GM19240 (cell line): Measurements from ENCODE around the gene CNNM4.
A peak's percentile ranks its signal among the peaks of the same experiment; 100 is the strongest.

ENCODE experiments used
- DNase-seq: peaks from one replicate; pipeline ENCODE4 v3.0.0; 2011; ENCODE audit warnings: low spot score; ENCODE audit not compliant: insufficient read length

Gene CNNM4

DNA sequence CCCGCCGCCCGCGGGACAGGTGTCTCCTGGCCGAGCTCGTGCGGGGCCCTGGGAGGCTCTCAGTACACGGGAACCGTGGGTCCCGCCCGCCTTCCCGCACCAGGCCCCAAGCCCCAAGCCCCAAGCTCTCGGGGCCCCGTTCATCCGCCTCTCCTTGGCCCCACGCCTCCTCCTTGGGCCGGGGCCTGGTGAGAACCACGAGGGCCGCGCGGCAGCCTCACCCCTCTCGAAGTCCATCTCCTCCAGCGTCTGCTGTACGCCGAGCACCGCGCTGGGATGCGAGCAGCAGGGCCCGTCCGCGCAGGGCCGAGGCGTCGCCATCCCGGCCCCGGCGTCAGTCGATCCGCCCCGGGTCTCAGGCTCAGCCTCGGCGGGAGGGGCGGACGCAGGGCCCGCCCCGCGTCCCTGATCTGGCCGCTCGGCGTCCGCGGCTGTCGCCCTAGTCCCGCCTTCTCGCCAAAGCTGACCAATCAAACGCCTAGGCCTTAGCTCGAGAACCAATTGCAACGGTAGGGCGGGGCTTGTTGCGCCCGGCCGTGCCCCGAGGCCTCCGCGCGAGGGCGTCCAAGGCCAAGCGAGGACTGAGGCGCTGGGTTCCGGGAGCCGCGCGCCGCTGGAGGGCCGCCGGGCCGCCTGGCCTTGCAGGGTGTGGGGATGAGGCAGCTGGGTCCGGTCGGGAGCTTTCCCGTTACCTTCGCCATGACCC lies 97.1 kb downstream of the CNNM4 start, which contains the start of gene ANKRD39:
Gene ANKRD39 (minus strand): TSS at position 350 of the 706 bp plus-strand sequence. CDS start 29 bp downstream, at position 321.
- peak; percentile 99 for DNase-seq

DNA sequence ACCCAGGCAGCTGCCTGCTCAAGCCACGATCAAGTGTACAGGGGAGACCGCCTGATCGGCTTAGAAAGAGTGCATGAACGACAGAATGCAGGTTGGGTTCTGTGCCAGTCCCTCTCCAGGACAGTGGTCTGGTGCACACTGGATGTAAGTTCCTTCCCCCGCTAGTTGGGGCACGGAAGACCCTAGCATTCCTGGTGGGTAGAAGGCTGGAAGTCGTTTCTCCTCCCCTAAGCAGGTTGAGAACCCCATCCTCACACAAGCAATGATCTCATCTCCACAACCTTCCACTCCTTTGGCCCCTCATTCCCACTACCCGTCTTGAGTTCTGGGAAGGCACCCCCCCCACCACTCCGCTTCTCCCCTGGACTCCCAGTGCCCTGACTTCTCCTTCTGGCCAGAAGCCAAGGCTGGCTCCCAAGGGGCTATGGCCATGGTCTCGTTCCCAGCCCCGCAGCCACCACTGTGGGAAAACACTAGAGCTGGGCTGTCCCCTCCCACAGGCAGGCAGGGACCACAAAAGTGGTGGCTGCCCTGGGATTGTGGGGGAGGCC lies 98.5 kb downstream of the CNNM4 start:
- no peak for DNase-seq

DNA sequence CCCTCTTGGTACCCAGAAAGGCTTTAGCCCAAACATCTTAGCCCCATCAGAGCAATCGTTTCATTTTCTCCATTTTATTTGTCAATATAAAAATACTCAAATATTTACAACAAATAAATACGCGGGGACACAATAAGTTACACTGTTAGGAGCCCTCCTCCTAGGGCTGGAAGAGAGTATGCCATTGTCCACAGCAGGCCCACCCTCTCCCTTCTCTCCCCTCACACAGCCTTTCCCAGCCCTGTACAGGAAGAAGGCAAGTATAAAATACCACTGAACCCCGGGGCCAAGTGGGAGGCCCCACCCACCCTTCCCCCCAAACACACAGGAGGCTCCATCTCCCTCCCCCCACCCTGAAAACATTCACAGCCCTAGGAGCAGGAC lies 99.0 kb downstream of the CNNM4 start:
- DNase-seq: no peak

DNA sequence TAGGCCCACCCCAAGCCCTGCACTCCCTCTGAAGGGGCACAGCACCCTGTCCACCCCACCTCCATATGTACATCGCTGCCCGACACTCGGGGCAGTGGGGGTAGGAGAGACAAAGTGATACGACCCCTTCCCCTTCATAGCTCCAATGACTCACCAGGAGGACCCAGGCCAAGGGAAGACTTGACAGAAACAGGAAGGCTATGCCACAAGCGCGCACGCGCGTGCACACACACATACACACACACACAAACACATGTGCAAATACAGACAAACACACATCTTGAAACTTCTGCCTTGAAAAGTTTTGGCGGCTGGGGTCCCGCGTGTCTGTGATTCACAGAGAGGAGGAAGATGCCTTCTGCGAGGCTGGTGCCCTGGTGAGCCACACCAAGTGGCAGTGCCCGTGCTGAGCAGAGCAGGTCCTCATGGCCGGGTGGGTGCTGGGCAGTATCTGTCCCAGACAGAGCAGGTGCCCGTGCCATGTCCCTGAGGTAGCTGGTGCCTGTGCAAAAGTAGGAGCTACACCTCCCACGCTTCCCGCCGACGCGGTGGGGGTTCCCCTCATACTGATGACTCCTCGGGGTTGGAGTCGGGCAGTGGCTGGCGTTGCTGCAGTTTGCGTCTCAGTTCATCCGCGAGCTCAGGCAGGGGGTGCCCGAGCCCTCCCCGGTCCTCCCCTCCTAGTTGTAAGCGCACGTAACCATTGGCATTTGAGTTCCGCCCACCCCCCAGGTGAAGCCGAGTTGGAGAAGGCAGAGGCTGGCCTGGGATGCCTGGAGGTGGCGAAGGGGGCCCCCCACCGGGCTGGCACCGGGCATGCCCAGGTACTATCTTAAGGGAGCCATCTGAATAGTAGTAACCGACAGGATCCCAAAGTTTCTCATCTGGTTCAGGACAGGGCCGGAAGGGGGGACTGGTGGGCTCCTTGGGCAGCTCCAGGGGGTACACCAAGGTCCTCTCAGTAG lies 99.6 kb downstream of the CNNM4 start:
- no peak for DNase-seq

DNA sequence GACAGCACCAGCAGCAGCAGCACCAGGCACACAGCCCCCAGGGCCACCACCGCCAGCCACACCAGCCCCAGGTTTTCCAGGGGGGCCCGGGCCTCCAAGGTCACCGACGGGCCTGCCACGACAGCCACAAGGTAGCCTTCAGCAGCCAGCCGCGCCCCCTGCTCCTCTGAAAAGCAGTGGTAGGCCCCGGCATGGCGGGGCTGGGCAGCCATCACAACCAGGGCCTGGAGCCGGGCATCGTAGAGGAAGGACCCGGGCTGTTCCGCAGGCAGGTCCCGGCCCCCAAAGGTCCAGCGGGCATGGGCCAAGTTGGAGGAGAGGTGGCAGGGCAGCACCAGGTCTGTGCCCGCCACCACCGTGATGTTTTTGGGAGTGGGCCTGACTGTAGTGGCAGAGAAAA lies 100.4 kb downstream of the CNNM4 start:
- DNase-seq: no peak
